Calu3 (cell line): ENCODE results near the gene FBXL19. TPM values are rescaled to one million over a fixed set of nuclear protein-coding genes. Genes with fewer than 3 reads are reported as not detected.

Experiments used
- BruUV-seq: library from RNA; stranded (reverse); fragments of 400-500 nt; replicated peaks from 2 replicates; lab custom pipeline; 2021; lab: Mats Ljungman, UMichigan
- CTCF ChIA-PET: fragments of 300-600 bp; sonication (Branson Sonifier 250); formaldehyde crosslinking; loops from one replicate; lab custom pipeline; 2022; ENCODE audit warnings: antibody characterized with exemption; lab: Charles Lee
- DNase-seq: peaks from one replicate; pipeline ENCODE4 v3.0.0; 2022
- H3K27ac Mint-ChIP-seq: one replicate; pipeline ENCODE4 v1.8.0; 2022; ENCODE audit warnings: mixed read lengths; ENCODE audit not compliant: unreplicated experiment
- H3K27me3 Mint-ChIP-seq: one replicate; pipeline ENCODE4 v1.8.0; 2022; ENCODE audit warnings: mixed read lengths; ENCODE audit not compliant: unreplicated experiment
- H3K36me3 Mint-ChIP-seq: one replicate; pipeline ENCODE4 v1.8.0; 2022; ENCODE audit warnings: mild to moderate bottlenecking, moderate library complexity, mixed read lengths; ENCODE audit not compliant: insufficient read depth, unreplicated experiment
- H3K4me1 Mint-ChIP-seq: one replicate; pipeline ENCODE4 v1.8.0; 2022; ENCODE audit warnings: mild to moderate bottlenecking, low read depth, mixed read lengths; ENCODE audit not compliant: unreplicated experiment
- H3K4me3 Mint-ChIP-seq: one replicate; pipeline ENCODE4 v1.8.0; 2022; ENCODE audit warnings: mild to moderate bottlenecking, low read depth, moderate library complexity, mixed read lengths; ENCODE audit not compliant: unreplicated experiment
- H3K9me3 Mint-ChIP-seq: one replicate; pipeline ENCODE4 v1.8.0; 2022; ENCODE audit warnings: low read depth, mixed read lengths; ENCODE audit not compliant: unreplicated experiment
- CTCF ChIP-seq: fragments of 200-600 bp; IDR thresholded peaks from one replicate; pipeline ENCODE4 v1.8.0; 2022; ENCODE audit warnings: antibody characterized with exemption; ENCODE audit not compliant: unreplicated experiment
- intact Hi-C: fragments of 100-400 bp; cut with micrococcal nuclease; formaldehyde crosslinking; loops from one replicate; pipeline ENCODE4 v1.10.0; 2022; ENCODE audit not compliant: unreplicated experiment
- total RNA-seq: library from RNA; stranded (reverse); gene quantifications from 2 replicates; pipeline ENCODE4 v1.2.3, GENCODE V29; 2022

Gene FBXL19
- total RNA-seq, 1 experiment from 2014 or later = 43.2 TPM

- no TSS peak for BruUV-seq
- no peaks in the 10 kb centered on the region for H3K27me3 Mint-ChIP-seq
- CTCF ChIA-PET = interaction anchor here (0.5 to 2.1 kb wide), 15 partner anchors 10 to 283 kb away, joined by 3 to 26 read pairs (median 4); partner anchors contain the start of gene SETD1A
- H3K9me3 Mint-ChIP-seq = no peaks in the 10 kb centered on the region
- peak; percentile 93 for TF ChIP-seq CTCF
- peak; percentile 88 for DNase-seq
- peaks cover 50% of the 10 kb centered on the region for H3K36me3 Mint-ChIP-seq
- peaks cover 16% of the 10 kb centered on the region for H3K4me1 Mint-ChIP-seq
- H3K27ac Mint-ChIP-seq = no peak overlapping the region
- no peak overlapping the region for H3K4me3 Mint-ChIP-seq
- intact Hi-C loops = no loop called here
These were observed 18.4 kb downstream of the FBXL19 start for GRCh38 chr16:30941600-30942425.

GRCh38 chr16:30942426-30942806 is 19.0 kb downstream of the FBXL19 start:
- no peak for TF ChIP-seq CTCF
- H3K36me3 Mint-ChIP-seq = peaks cover 50% of the 10 kb centered on the region
- BruUV-seq = no TSS peak
- H3K27me3 Mint-ChIP-seq = no peaks in the 10 kb centered on the region
- H3K27ac Mint-ChIP-seq = no peak overlapping the region
- H3K9me3 Mint-ChIP-seq = no peaks in the 10 kb centered on the region
- intact Hi-C loops = no loop called here
- CTCF ChIA-PET = interaction anchor here (0.5 to 2.1 kb wide), 14 partner anchors 10 to 283 kb away, joined by 3 to 26 read pairs (median 4); partner anchors contain the start of gene SETD1A
- no peak for DNase-seq
- H3K4me1 Mint-ChIP-seq = peaks cover 16% of the 10 kb centered on the region
- H3K4me3 Mint-ChIP-seq = no peak overlapping the region

- CTCF ChIA-PET = no interaction called here
- peaks cover 18% of the 10 kb centered on the region for H3K4me1 Mint-ChIP-seq
These were observed 21.0 kb downstream of the FBXL19 start for GRCh38 chr16:30944352-30944751.

More at GRCh38 chr16:30944352-30944751, 21.0 kb downstream of the FBXL19 start:
- Mint-ChIP-seq H3K9me3 (no peaks in the 10 kb centered on the region), H3K27ac (no peak overlapping the region), H3K36me3 (peaks cover 67% of the 10 kb centered on the region), H3K4me3 (no peak overlapping the region), H3K27me3 (no peaks in the 10 kb centered on the region)
- no TSS peak for BruUV-seq
- no peak for TF ChIP-seq CTCF
- intact Hi-C loops = no loop called here
- DNase-seq = no peak
